ENCODE data around the gene TRPT1.

The TRPT1 gene

DNA sequence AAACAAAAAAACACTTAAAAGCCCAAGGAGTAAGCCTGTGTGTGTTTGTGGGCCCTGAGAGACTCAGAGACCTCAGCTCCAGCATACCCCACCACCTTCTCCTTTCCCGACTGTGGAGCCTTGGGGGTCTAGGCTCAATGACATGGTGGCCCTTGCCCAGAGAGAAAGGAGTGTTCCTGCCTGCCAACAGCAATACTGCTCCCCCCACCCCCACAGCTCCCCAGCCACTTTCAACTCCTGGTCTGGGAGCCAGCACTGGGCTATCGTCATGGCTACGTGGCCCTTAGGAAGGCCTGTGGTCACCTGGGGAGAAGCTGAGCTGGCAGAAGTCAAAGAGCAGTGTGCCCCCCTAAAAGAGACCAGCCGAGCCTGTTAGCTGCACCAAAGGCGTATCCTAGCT, 18.1 kb upstream of the TRPT1 start:
- no peak for DNase-seq

DNA sequence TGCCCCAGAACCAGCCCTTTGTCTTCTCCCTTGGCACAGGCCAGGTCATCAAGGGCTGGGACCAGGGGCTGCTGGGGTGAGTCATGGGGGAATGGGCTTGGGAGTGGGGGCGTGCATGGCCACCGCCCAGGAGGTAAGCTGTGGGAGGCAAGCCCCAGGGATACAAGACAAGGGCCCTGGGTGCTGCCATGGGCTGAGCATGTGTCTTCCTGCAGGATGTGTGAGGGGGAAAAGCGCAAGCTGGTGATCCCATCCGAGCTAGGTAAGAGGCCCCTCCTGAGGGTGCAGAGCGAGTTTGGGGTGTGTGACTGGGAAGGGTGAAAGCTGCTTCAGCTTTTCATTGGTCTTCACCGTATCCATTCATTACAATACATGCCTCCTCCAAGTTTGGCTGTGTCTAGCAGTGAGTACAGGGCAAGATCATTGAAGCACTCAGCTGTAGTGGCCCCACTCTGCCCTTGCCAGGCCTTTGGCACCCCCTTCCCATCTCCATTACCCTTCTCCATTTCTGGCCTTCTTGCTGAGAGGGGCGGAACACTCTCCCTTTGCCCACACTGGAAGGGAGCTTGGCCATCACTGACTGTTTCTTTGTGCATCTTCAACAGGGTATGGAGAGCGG, 17.4 kb upstream of the TRPT1 start:
- no peak for DNase-seq

DNA sequence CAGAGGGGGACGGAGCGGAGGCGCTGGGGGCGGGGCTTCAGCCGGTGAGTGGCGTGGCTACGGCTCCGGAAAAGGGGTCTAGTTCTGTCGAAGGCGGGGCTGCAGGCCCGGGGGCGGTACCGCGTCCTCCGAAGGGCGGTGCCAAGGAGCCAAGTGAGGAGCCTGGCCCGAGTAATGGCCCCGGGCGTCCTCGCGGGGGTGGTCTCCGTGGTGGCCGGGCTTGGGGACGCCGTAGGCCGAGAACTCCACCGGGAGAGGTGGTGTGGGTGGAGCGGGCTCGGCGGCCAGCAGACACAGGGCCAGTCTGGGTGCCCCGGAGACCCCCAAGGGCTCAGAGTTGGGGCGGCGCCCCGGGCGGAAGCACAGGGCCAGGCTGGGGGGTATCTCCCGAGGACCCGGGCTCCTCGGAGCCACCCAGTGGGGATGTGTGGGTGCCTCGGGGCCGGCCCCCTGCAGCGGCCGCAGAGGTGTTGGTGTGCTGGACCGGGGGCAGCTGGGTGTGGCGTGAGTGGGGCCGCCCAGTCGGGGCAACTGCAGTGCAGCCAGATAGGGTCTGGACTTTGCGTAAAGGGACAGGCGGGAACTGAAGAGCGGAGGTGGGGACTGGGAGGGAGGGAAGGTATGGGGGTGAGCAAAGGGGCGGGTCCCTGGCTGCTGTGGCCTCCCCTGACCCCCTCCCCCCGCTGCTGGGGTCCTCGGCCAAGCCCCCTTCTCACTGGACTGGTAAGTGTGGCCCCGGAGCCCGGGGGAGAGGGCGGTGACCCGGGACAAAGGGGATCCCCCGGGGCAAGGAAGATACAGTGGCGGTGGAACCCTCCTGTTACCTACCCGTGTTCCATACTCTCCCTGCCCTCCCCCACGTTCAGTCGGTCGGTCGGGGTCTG, 15.7 kb upstream of the TRPT1 start:
- DNase-seq = peak; percentile 55

DNA sequence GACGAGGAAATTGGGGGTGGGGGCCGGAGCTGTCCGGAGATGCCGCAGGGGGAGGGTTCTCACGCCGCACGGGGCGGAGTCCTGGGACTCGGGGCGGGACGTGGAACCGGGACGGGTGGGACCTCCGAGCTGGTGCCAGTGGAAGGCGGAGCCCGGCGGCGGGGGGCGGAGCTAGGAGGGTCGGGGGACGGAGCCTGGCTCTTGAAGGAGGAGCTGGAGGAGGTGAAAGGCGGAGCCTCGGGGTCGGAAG, 15.2 kb upstream of the TRPT1 start:
- peak; percentile 100 for DNase-seq

DNA sequence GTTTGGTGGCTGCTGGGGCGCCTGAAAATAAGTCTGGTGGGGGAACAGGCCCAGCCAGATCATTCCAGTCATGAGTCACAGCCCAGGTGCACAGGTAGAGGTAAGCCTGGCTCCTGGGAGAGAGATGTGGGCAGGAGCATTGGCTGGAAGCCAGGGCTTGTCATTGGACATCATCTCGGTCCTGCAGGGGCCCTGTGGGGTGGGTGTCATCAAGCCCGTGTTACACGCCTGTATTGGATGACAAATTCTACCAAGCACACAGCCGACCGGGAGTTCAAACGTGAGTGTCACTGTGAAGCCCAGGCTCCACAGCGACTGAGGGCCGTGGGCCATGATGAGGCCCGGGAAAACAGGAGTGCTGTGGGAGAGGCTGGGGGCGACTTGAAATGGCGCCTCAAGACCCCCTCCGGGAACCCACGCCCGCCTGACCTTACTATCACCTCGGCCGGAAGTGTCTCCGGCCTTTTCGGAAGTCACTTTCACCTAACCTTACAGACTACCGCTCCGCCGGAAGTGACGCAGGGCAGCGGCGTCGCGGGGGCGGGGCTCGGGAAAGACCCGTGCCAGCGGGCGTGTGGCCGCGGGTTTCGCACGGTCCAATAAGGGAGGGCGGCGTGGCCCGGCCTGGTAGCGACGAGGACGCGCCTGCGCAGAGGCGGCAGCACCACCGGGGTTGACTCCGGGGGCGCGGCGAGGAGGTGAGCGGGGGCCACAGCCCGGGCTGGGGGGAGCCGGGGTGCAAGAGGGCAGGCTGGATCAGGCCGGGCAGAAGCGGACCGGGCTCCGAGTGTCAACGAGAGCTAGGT, 14.7 kb upstream of the TRPT1 start, which contains the start of gene FKBP2:
Gene FKBP2, plus strand, starts transcription at position 661 of the 806 bp plus-strand sequence. CDS start 1,293 bp downstream, outside the sequence.
- peak; percentile 98 for DNase-seq

DNA sequence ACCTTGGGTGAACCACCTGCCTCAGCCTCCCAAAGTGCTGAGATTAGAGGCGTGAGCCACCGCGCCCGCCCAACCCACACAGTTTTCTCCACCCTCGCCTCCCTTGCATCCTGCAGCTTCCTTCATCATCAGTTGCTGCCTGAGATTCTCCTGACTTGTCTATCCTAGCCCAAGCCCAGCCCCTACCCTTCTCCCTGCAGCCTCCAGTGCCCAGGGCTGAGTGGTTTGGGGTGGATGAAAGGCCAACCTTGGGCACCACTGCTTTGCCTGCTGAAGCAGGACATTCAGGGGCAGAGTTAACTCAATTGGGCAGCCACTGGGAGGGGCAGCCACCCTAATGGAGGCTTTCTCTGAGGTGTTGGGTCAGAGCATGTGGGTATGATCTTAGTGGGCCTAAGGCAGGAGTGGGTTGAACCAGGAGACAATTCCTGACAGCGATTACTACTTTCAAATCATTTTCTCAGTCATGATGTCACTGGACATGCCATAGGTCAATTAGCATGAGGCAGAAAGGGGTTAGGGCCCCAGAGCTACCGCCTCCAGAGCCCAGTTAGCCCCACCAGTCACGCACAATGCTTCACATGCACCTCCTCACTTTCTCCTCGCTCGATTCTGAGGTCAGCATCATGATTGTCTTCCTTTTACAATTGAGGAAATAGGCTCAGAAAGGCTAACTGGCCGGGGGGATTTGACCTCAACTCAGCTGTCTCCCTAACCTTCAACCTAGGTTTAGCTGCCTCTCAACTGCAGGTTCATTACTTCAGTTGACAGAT, 13.9 kb upstream of the TRPT1 start:
- DNase-seq = no peak

DNA sequence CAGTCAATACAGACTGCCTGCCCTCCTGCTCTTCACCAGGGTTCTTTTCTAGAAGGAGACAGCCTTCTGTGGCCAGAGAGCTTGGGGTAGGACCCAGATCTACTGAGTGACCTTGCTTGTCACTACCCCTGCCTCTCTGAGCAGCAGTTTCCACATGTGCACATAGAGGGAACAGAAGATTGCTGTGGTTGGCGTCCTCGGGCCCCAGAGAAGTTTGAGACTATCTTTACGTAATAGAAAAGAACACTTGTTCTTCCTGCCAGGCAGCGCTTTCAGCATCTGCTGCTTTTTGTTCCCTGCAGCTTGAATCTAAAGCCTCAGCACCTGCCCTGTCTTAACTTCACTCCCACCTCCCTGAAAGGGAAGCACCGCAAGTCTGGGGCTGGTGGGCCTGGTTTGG, 13.0 kb upstream of the TRPT1 start:
- DNase-seq = no peak

DNA sequence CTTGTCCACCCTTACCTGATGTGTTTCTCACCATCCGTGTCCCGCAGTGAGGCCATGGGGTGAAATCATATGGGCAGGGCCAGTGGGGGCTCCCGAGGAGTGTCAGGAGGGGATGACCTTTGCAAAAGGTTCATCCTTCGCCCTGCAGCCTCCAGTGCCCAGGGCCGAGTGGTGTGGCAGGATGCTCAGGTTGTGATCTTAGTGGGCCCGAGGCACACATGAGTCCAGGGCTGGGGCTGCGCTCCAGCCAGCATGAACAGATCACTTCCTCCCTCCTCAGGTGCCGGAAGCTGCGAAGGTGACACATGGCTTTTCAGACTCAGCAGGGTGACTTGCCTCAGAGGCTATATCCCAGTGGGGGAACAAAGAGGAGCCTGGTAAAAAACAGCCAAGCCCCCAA, 12.1 kb upstream of the TRPT1 start:
- no peak for DNase-seq

DNA sequence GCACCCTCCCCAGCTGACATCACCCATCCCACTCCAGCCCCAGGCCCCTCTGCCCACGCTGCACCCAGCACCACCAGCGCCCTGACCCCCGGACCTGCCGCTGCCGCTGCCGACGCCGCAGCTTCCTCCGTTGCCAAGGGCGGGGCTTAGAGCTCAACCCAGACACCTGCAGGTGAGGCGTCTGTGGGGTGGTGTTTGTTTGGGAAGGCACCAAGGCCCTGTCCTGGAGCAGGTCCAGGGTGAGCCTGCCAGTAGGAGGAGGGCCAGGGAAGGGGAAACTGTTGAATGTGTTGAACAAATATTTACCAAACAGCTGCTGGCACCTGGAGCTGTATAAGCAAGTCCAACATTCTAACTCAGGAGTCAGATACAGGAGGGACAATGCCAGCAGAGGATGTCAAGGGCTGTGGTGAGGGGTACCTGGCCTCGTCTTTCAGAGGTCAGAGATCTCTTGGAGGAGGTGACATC, 11.5 kb upstream of the TRPT1 start:
- DNase-seq = no peak

DNA sequence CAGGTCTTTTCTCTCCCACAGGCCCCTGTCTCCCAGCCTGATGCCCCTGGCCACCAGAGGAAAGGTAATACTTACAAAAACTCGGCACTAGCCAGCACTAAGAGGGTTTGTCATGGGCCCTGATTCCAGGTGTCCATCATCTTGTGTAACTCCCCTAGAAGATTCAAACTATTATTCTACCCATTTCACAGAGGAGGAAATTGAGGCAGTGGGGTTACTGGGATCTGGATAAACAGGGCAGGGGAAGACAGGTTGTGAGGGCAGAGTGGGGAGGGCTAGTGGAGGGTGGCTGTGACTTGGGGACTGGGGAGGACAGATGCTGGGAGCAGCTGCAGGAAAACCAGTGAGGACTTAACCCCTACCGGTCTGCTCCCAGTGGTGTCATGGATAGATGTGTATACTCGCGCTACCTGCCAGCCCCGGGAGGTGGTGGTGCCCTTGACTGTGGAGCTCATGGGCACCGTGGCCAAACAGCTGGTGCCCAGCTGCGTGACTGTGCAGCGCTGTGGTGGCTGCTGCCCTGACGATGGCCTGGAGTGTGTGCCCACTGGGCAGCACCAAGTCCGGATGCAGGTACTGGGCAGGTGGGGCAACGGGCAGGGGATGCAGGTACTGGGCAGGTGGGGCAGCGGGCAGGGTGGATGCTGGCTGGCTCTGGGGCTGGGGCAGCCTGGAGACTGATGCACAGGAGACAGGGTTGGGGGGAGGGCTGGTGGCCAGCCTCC, 9.6 kb upstream of the TRPT1 start:
- no peak for DNase-seq

DNA sequence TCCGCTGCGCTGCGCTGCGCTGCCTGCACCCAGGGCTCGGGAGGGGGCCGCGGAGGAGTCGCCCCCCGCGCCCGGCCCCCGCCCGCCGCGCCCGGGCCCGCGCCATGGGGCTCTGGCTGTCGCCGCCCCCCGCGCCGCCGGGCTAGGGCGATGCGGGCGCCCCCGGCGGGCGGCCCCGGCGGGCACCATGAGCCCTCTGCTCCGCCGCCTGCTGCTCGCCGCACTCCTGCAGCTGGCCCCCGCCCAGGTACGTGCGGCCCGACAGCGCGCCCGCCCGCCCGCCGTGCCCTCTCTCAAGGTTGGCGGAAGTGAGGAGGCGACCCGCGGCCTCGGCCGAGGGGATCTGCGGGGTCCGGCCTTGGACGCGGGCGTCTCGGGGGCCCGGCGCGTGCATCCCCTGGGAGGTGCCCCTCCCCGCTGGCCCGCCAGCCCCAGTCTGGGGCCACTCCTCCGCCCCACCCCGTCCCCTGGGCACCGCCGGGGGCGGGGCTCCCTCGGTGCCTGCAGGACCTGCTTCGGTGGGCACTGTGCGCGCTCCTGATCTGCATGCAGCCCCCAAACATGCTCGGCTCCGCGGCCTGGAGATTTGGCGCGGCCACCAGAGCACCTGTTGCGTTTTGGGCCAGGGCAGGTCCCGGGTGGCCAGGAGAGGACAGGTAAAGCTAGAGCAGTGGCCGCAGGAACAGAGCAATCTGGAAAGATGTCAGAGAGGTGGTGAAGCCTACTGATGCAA, 8.8 kb upstream of the TRPT1 start:
- DNase-seq = peak; percentile 68

DNA sequence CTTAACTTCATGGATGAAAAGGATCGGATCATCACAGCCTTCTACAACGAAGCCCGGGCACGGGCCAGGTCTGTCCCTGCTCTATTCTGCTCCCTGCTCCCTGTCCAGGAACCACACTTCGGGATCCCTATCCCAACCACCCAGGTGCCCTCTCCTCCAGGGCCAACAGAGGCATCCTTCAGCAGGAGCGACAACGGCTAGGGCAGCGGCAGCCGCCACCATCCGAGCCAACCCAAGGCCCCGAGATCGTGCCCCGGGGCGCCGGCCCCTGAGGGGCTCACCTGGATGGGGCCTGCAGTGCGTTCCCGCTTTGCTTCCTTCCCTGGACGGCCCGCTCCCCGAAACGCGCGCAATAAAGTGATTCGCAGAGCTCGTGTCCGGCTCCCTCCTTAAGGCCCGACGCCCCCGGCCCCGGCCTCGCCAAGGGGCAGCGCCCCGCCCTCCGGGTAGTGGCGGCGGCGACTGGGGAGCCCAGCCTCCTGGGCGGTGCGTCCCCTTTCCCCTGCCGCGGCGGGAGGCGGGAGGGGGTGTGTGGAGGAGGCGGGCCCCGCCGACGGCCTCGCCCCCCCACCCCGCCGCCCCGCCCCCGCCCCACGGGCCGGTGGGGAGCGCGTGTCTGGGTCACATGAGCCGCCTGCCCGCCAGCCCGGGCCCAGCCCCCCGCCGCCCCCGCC, 8.1 kb upstream of the TRPT1 start, which contains the start of gene VEGFB:
Gene VEGFB, plus strand, starts transcription at position 672 of the 674 bp plus-strand sequence. CDS start 250 bp downstream, outside the sequence.
- peak; percentile 76 for DNase-seq

DNA sequence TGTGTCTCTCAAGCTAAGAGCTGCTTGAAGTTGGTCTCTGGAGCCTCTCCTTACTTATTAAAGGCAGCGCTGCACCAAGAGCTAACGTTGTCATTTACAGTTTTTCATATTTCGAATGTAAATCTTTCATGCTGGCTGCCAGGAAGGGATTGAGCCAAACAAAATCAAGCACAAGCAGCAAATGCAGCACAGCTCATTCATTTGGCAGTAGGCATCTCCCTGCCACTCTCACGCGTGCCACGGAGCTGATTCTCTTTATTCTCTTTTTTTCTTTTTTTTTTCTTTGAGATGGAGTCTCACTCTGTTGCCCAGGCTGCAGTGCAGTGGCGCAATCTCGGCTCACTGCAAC, 7.0 kb upstream of the TRPT1 start:
- no peak for DNase-seq

DNA sequence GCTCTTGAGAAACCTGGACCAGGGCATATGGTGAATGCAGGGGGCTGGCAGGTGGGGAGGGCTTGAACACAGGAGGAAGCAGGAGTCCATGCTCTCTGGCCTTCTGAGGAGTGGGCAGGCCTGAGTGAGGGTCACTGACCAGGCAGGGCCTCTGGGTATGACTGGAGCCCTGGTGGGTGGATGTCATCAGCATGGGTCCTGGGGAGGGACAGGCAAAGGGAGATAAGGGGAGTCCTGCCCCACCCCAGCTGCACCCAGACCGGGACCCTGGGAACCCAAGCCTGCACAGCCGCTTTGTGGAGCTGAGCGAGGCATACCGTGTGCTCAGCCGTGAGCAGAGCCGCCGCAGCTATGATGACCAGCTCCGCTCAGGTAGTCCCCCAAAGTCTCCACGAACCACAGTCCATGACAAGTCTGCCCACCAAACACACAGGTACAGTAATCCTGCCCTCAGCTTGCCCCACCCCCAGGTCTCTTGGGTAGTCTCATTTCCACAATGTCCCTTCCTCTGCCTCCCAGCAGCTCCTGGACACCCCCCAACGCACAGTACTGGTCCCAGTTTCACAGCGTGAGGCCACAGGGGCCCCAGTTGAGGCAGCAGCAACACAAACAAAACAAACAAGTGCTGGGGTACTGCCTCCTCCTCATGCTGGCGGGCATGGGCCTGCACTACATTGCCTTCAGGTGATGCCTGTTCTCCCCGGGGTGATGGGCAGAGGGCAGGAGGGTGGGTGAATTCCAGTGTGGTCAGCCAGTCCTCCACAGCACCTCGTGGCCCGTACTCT, 6.4 kb upstream of the TRPT1 start:
- no peak for DNase-seq

DNA sequence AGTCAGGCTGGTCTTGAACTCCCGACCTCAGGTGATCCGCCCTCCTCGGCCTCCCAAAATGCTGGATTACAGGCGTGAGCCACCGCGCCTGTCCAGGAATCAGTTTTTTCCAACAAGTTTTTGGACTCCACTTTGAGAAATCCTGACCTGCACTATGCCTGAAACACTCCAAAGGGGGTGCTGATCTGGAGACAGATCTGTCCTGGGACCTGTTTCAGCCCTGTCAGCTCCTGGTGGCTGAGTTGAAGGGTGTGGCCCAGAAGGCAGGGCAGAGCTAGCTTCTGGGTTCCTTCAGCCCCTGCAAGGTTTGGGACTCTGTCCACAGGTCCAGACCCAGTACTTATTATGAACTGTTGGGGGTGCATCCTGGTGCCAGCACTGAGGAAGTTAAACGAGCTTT, 5.6 kb upstream of the TRPT1 start:
- DNase-seq = no peak

DNA sequence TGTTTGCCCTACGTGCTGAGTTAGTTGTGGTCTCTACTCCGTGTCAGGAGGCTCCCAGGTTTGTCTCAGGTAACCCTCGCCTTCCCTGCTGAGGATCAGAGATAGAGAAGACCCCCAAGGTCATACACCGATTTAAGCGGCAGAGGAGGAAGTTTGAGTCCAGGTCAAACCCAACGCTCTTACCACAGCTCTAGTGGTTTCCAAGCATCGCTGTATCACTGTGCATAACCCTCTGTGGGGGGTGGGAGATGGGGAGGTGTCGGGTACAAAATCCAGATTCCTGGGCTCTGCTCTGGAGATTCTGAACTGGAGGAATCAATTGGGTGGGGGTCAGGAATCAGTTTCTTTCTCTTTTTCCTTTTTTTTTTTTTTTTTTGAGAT, 5.0 kb upstream of the TRPT1 start:
- no peak for DNase-seq

DNA sequence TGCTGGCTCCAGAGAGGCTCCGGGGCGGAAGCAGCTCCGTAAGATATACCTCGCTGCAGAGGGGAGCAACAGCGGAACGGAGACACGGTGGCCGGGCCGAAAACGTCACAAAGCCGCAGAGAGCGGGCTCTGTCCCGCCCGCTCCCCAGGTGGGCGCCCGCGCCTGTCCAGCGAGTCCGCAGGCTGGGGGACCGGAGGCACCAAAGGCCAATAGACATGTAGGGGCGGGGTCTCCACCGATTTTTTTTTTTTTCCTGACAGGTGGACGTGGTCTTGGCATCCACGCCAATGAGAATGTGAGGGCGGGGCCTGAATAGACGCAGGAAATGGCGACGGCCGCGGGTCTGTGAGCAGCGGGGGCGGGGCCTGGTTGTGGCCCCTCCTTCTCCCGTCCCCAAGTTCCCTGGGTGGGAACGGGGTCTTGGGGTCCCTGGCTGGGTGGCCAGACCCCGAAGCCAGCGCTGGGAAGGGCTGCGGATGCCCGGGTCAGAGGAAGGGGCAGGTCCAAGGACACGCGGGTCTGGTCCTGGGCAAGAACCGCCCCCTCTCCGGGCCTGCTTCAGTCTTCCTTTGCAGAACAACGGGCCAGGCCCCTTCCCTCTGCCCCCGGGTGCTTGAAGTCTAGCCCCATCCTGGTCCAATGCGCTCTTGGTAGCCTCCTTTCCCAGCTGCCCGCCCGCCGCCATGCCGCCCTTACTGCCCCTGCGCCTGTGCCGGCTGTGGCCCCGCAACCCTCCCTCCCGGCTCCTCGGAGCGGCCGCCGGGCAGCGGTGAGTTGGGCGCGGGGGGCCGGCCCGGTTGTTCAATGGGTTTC, 4.4 kb upstream of the TRPT1 start, which contains the start of gene DNAJC4:
Gene DNAJC4, plus strand, starts transcription at position 378 of the 814 bp plus-strand sequence. Its CDS starts 307 bp downstream, at position 685.
- DNase-seq = peak; percentile 93

DNA sequence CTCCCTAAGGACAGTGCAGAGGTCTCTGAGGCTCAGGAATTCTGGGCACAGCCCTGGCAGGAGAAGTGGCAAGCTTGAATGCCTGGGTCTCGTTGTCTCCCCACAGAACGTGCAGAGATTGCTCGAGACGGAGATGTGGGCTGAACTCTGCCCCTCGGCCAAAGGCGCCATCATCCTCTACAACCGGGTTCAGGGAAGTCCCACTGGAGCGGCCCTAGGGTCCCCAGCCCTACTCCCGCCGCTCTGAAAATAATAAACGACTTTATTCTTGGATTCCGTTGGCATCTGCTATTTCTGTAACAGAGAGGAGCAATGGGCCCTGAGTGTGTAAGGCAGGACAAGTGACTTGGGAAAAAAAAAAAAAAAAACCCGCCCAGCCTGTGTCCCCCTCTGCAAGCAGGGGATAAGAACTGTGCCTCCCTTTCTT, 3.8 kb upstream of the TRPT1 start:
- no peak for DNase-seq

All from stimulated activated CD8-positive, alpha-beta memory T cell treated with anti-CD3 and anti-CD28 coated beads, Interleukin-4, amount 100 ng/mL, for 48 hours (primary cell).